ENCODE results near the gene MMP7.

The MMP7 gene

GRCh38 chr11:102491969-102492368 is 38.6 kb downstream of the MMP7 start:
- no peak for DNase-seq

GRCh38 chr11:102489186-102490145 is 41.1 kb downstream of the MMP7 start:
- no peak for DNase-seq

- no peak for DNase-seq
These were observed 42.3 kb downstream of the MMP7 start for GRCh38 chr11:102488208-102488607.

GRCh38 chr11:102487214-102487613 is 43.3 kb downstream of the MMP7 start:
- DNase-seq = no peak

GRCh38 chr11:102486584-102486983 is 44.0 kb downstream of the MMP7 start:
- no peak for DNase-seq

- DNase-seq = no peak
These were observed 45.3 kb downstream of the MMP7 start for GRCh38 chr11:102485095-102485722.

GRCh38 chr11:102482433-102482832 is 48.1 kb downstream of the MMP7 start:
- no peak for DNase-seq

- DNase-seq = no peak
These were observed 50.8 kb downstream of the MMP7 start for GRCh38 chr11:102479733-102480132.

GRCh38 chr11:102478673-102479299 is 51.8 kb downstream of the MMP7 start:
- no peak for DNase-seq

- DNase-seq = peak; percentile 39
These were observed 53.7 kb downstream of the MMP7 start for GRCh38 chr11:102476812-102477211.

GRCh38 chr11:102476069-102476468 is 54.5 kb downstream of the MMP7 start:
- DNase-seq = no peak

GRCh38 chr11:102473543-102473942 is 57.0 kb downstream of the MMP7 start:
- DNase-seq = no peak

GRCh38 chr11:102472127-102472526 is 58.4 kb downstream of the MMP7 start:
- DNase-seq = no peak

- no peak for DNase-seq
These were observed 59.1 kb downstream of the MMP7 start for GRCh38 chr11:102471474-102471873.
